CD14-positive monocyte (primary cell): ENCODE results near the gene MYO1E. TPM values are rescaled to one million over a fixed set of nuclear protein-coding genes. Genes with fewer than 3 reads are reported as not detected.

Experiments used
- DNase-seq, 3 donors: peaks; one replicate each; pipeline ENCODE4 v3.0.0-alpha.2; 2011 to 2022
- H2AFZ ChIP-seq: 2 replicates; pipeline ENCODE4 v1.6.0; 2012; ENCODE audit warnings: mild to moderate bottlenecking, low read depth, low read length, inconsistent platforms; ENCODE audit not compliant: insufficient read depth, poor library complexity, severe bottlenecking
- H3K27ac ChIP-seq, 2 donors: 1 replicate in 1 of 2; 2 replicates in 1 of 2; pipeline ENCODE4 v1.5.1; 2012 to 2013; ENCODE audit warnings: low read length in 2 of 2, control low read depth in 1 of 2, inconsistent platforms in 1 of 2, low read depth in 1 of 2, mild to moderate bottlenecking in 1 of 2
- H3K27me3 ChIP-seq, 2 donors: one replicate each; pipeline versions ENCODE4 v1.6.0 to v1.6.1; 2011 to 2013; ENCODE audit warnings: low read length in 2 of 2; ENCODE audit not compliant: control insufficient read depth in 2 of 2, insufficient read depth in 2 of 2
- H3K36me3 ChIP-seq, 2 donors: replicated peaks in 1 of 2; 1 replicate in 1 of 2; 2 replicates in 1 of 2; pipeline versions ENCODE4 v1.5.1 to v1.6.1; 2012 to 2013; ENCODE audit warnings: low read length in 2 of 2, control low read depth in 1 of 2, inconsistent platforms in 1 of 2, mild to moderate bottlenecking in 1 of 2; ENCODE audit not compliant: insufficient read depth in 2 of 2, control insufficient read depth in 1 of 2
- H3K4me1 ChIP-seq, 2 donors: 1 replicate in 1 of 2; 2 replicates in 1 of 2; pipeline versions ENCODE4 v1.5.1 to v1.6.1; 2012 to 2013; ENCODE audit warnings: low read length in 2 of 2, control low read depth in 1 of 2, inconsistent platforms in 1 of 2, mild to moderate bottlenecking in 1 of 2, moderate library complexity in 1 of 2; ENCODE audit not compliant: insufficient read depth in 2 of 2, control insufficient read depth in 1 of 2
- H3K4me2 ChIP-seq: replicated peaks from 2 replicates; pipeline ENCODE3; 2012; ENCODE audit warnings: low read length, moderate library complexity, mild to moderate bottlenecking; ENCODE audit not compliant: poor library complexity, severe bottlenecking; ENCODE audit errors: extremely low read depth
- H3K4me3 ChIP-seq, 3 experiments: fragments of 200-600 bp in 1 of 3; sonication (generic) in 1 of 3; replicated peaks in 1 of 3; 1 replicate in 2 of 3; 2 replicates in 1 of 3; pipeline ENCODE4 v1.5.1; 2011 to 2013; ENCODE audit warnings: low read length in 3 of 3, mild to moderate bottlenecking in 3 of 3, control low read depth in 2 of 3, low read depth in 2 of 3, inconsistent platforms in 1 of 3, moderate library complexity in 1 of 3
- H3K79me2 ChIP-seq: 2 replicates; pipeline ENCODE4 v1.6.0; 2012; ENCODE audit warnings: mild to moderate bottlenecking, control low read depth, inconsistent platforms, low read length, moderate library complexity; ENCODE audit not compliant: insufficient read depth
- H3K9ac ChIP-seq: 2 replicates; pipeline ENCODE4 v1.6.0; 2017; ENCODE audit warnings: low read length, mild to moderate bottlenecking; ENCODE audit not compliant: insufficient read depth, poor library complexity, severe bottlenecking
- H3K9me3 ChIP-seq, 2 donors: replicated peaks in 1 of 2; 1 replicate in 1 of 2; 2 replicates in 1 of 2; pipeline versions ENCODE4 v1.5.1 to v1.6.1; 2012 to 2013; ENCODE audit warnings: low read length in 2 of 2, control low read depth in 1 of 2; ENCODE audit not compliant: control insufficient read depth in 1 of 2, insufficient read depth in 1 of 2
- H4K20me1 ChIP-seq: 2 replicates; pipeline ENCODE4 v1.6.0; 2012; ENCODE audit warnings: mild to moderate bottlenecking, low read length, control low read depth, moderate library complexity; ENCODE audit not compliant: insufficient read depth
- H3K27ac Mint-ChIP-seq, 7 donors: one replicate each; pipeline ENCODE4 v1.8.0; 2020; ENCODE audit warnings: mild to moderate bottlenecking in 7 of 7, mixed read lengths in 7 of 7, moderate library complexity in 6 of 7, inconsistent platforms in 2 of 7
- H3K27me3 Mint-ChIP-seq, 3 donors: one replicate each; pipeline ENCODE4 v1.8.0; 2021 to 2022; ENCODE audit warnings: low read depth in 3 of 3, mild to moderate bottlenecking in 3 of 3, mixed read lengths in 3 of 3, moderate library complexity in 3 of 3, inconsistent platforms in 1 of 3
- H3K36me3 Mint-ChIP-seq, 2 donors: one replicate each; pipeline ENCODE4 v1.8.0; 2020; ENCODE audit warnings: mixed read lengths in 2 of 2, inconsistent platforms in 1 of 2, mild to moderate bottlenecking in 1 of 2
- H3K4me1 Mint-ChIP-seq: one replicate; pipeline ENCODE4 v1.8.0; 2020; ENCODE audit warnings: mild to moderate bottlenecking, mixed read lengths
- H3K4me3 Mint-ChIP-seq, 2 donors: one replicate each; pipeline ENCODE4 v1.8.0; 2020; ENCODE audit warnings: mild to moderate bottlenecking in 2 of 2, mixed read lengths in 2 of 2, moderate library complexity in 1 of 2
- H3K9me3 Mint-ChIP-seq, 7 donors: one replicate each; pipeline ENCODE4 v1.8.0; 2020 to 2022; ENCODE audit warnings: mixed read lengths in 7 of 7, mild to moderate bottlenecking in 6 of 7, moderate library complexity in 6 of 7, inconsistent platforms in 2 of 7
- CTCF ChIP-seq: fragments of 200-600 bp; IDR thresholded peaks from one replicate; pipeline ENCODE4 v1.8.0; 2022; ENCODE audit warnings: antibody characterized with exemption, mild to moderate bottlenecking
- WGBS: methylation state at CpG from one replicate; pipeline ENCODE4 v1.1.5; 2013; ENCODE audit warnings: missing lambda C conversion rate; ENCODE audit not compliant: insufficient coverage; 5-methylcytosine and 5-hydroxymethylcytosine counted together
- intact Hi-C, 2 donors: fragments of 100-400 bp; cut with micrococcal nuclease; formaldehyde crosslinking; loops; one replicate each; pipeline versions ENCODE4 v1.15.0 to v1.15.1; 2023
- polyA plus RNA-seq, 3 donors: library from polyadenylated mRNA; depleted of rRNA in 1 of 3; unstranded in 2 of 3; stranded (reverse) in 1 of 3; fragments of 300-500 nt in 2 of 3; fragments of >200 nt in 1 of 3; fragmentation: Illumina TruSeq in 2 of 3; gene quantifications; 1 replicate in 2 of 3; 2 replicates in 1 of 3; pipeline ENCODE4 v1.2.3, GENCODE V29; 2012 to 2021

MYO1E gene
- polyA plus RNA-seq, 3 donors, result 5.5 to 16.2 (median 6.2) TPM

GRCh38 chr15:59309405-59309804, 63.3 kb downstream of the MYO1E start:
- Histone ChIP-seq H3K27me3 (no peaks in the 10 kb centered on the region), H3K36me3 (no peaks in the 10 kb centered on the region), H4K20me1 (peaks cover 3% of the 10 kb centered on the region), H3K9ac (no peak overlapping the region), H3K27ac (no peak overlapping the region), H3K4me1 (peaks cover 24 to 26% of the 10 kb centered on the region in 2 donors), H2AFZ (no peak overlapping the region), H3K79me2 (no peaks in the 10 kb centered on the region), H3K9me3 (no peaks in the 10 kb centered on the region), H3K4me2 (no peak overlapping the region), H3K4me3 (no peak overlapping the region)
- 98% methylated on average over 4 of the region's 5 CpGs for WGBS
- intact Hi-C loops, result loop anchor here in 1 of 2 donors (10.0 kb wide), 2 partner anchors 55 to 135 kb away; no protein-coding TSS in a partner anchor
- Mint-ChIP-seq H3K9me3 (no peaks in the 10 kb centered on the region), H3K36me3 (peaks cover 0 to 3% of the 10 kb centered on the region in 2 donors), H3K27ac (no peak overlapping the region), H3K27me3 (peaks cover 0 to 4% (median 2%) of the 10 kb centered on the region in 3 donors), H3K4me3 (no peak overlapping the region), H3K4me1 (peaks cover 38% of the 10 kb centered on the region)
- DNase-seq, result no peak
- no peak for TF ChIP-seq CTCF

GRCh38 chr15:59307165-59307537, 65.5 kb downstream of the MYO1E start:
- Histone ChIP-seq H3K9ac (no peak overlapping the region), H2AFZ (no peak overlapping the region), H3K79me2 (no peaks in the 10 kb centered on the region), H3K27me3 (no peaks in the 10 kb centered on the region), H3K27ac (no peak overlapping the region), H3K4me2 (no peak overlapping the region), H3K36me3 (no peaks in the 10 kb centered on the region), H3K4me3 (no peak overlapping the region), H3K4me1 (peaks cover 14% of the 10 kb centered on the region in 2 donors), H3K9me3 (no peaks in the 10 kb centered on the region), H4K20me1 (no peaks in the 10 kb centered on the region)
- TF ChIP-seq CTCF, result no peak
- H3K36me3 Mint-ChIP-seq, result peaks cover 2 to 5% of the 10 kb centered on the region in 2 donors
- no peaks in the 10 kb centered on the region for H3K9me3 Mint-ChIP-seq
- H3K27ac Mint-ChIP-seq, result peak overlapping the region in 1 of 7 donors; percentile 41
- peaks cover 22% of the 10 kb centered on the region for H3K4me1 Mint-ChIP-seq
- WGBS, result 100% methylated on average over 3 of the region's 6 CpGs
- intact Hi-C loops, result loop anchor here in 1 of 2 donors (10.0 kb wide), 2 partner anchors 58 to 132 kb away; no protein-coding TSS in a partner anchor
- no peak for DNase-seq
- peaks cover 0 to 2% (median 2%) of the 10 kb centered on the region in 3 donors for H3K27me3 Mint-ChIP-seq
- H3K4me3 Mint-ChIP-seq, result no peak overlapping the region
